ENCODE data around the gene COA7.

Gene COA7

GRCh38 chr1:52667984-52668383 lies 30.2 kb downstream of the COA7 start:
- DNase-seq: no peak

- DNase-seq: no peak
These were observed 30.9 kb downstream of the COA7 start for GRCh38 chr1:52667290-52667689.

GRCh38 chr1:52665006-52665941 lies 32.9 kb downstream of the COA7 start:
- DNase-seq: no peak

- no peak for DNase-seq
These were observed 34.4 kb downstream of the COA7 start for GRCh38 chr1:52663716-52664115.

GRCh38 chr1:52662645-52663313 lies 35.4 kb downstream of the COA7 start:
- no peak for DNase-seq

GRCh38 chr1:52660807-52661206 lies 37.3 kb downstream of the COA7 start:
- no peak for DNase-seq

- no peak for DNase-seq
These were observed 38.1 kb downstream of the COA7 start for GRCh38 chr1:52659851-52660596.

- no peak for DNase-seq
These were observed 38.8 kb downstream of the COA7 start for GRCh38 chr1:52659356-52659755.

- DNase-seq: no peak
These were observed 39.4 kb downstream of the COA7 start for GRCh38 chr1:52658795-52659194.

GRCh38 chr1:52657702-52658101 lies 40.4 kb downstream of the COA7 start:
- DNase-seq: no peak

GRCh38 chr1:52654063-52654462 lies 44.1 kb downstream of the COA7 start:
- DNase-seq: no peak

- DNase-seq: no peak
These were observed 44.8 kb downstream of the COA7 start for GRCh38 chr1:52653207-52653849.

- no peak for DNase-seq
These were observed 46.2 kb downstream of the COA7 start for GRCh38 chr1:52651904-52652303.

GRCh38 chr1:52645261-52645660 lies 52.9 kb downstream of the COA7 start:
- DNase-seq: no peak

- no peak for DNase-seq
These were observed 56.8 kb downstream of the COA7 start for GRCh38 chr1:52641307-52641706.

GRCh38 chr1:52640697-52641096 lies 57.5 kb downstream of the COA7 start:
- DNase-seq: no peak

GRCh38 chr1:52637946-52638345 lies 60.2 kb downstream of the COA7 start:
- DNase-seq: no peak

- no peak for DNase-seq
These were observed 61.1 kb downstream of the COA7 start for GRCh38 chr1:52636721-52637695.

GRCh38 chr1:52635321-52636089 lies 62.6 kb downstream of the COA7 start:
- DNase-seq: no peak
